Heart right ventricle (tissue), 16 donors: ENCODE results near the gene TMPRSS9. TPM values are rescaled to one million over a fixed set of nuclear protein-coding genes. Genes with fewer than 3 reads are reported as not detected.
A peak's percentile ranks its signal among the peaks of the same experiment; 100 is the strongest.
"Not testable (repeated sequence)": the region's sequence is repeated elsewhere in the genome, so short reads cannot be mapped to it uniquely, and the experiment has no call there.

Source experiments
- ATAC-seq, 8 donors: fragments of 200-7000 bp; cut with Tn5 transposase; one replicate each; pipeline ENCODE4 v1.9.1; 2020; ENCODE audit warnings: mild to moderate bottlenecking in 8 of 8, moderate library complexity in 8 of 8, moderate number of reproducible peaks in 1 of 8
- DNase-seq, 2 donors: peaks; one replicate each; pipeline ENCODE4 v3.0.0-alpha.2; 2020
- H3K27ac ChIP-seq, 10 donors: fragments of 200-600 bp; sonication (generic) in 2 of 10; one replicate each; pipeline versions ENCODE4 v1.5.0 to v1.8.0; 2020 to 2022; ENCODE audit warnings: mild to moderate bottlenecking in 3 of 10
- H3K27me3 ChIP-seq, 7 donors: fragments of 200-600 bp; one replicate each; pipeline ENCODE4 v1.8.0; 2021 to 2022; ENCODE audit warnings: mild to moderate bottlenecking in 2 of 7
- H3K36me3 ChIP-seq, 9 donors: fragments of 200-600 bp; sonication (generic) in 1 of 9; one replicate each; pipeline versions ENCODE4 v1.5.0 to v1.8.0; 2020 to 2022; ENCODE audit warnings: mild to moderate bottlenecking in 2 of 9
- H3K4me1 ChIP-seq, 9 donors: fragments of 200-600 bp; sonication (generic) in 1 of 9; one replicate each; pipeline versions ENCODE4 v1.5.0 to v1.8.0; 2020 to 2022; ENCODE audit warnings: mild to moderate bottlenecking in 4 of 9
- H3K4me3 ChIP-seq, 10 donors: fragments of 200-600 bp; sonication (generic) in 2 of 10; one replicate each; pipeline versions ENCODE4 v1.5.0 to v1.8.0; 2020 to 2022; ENCODE audit warnings: mild to moderate bottlenecking in 7 of 10, moderate library complexity in 2 of 10
- H3K9me3 ChIP-seq, 11 donors: fragments of 200-600 bp in 10 of 11; sonication (generic) in 2 of 11; one replicate each; pipeline versions ENCODE4 v1.5.0 to v1.8.0; 2013 to 2022; ENCODE audit warnings: mild to moderate bottlenecking in 2 of 11, control low read depth in 1 of 11, moderate library complexity in 1 of 11
- CTCF ChIP-seq, 9 donors: fragments of 200-600 bp; sonication (generic) in 2 of 9; IDR thresholded peaks; one replicate each; pipeline versions ENCODE4 v1.5.0 to v1.8.0; 2021 to 2022; ENCODE audit warnings: antibody characterized with exemption in 9 of 9, mild to moderate bottlenecking in 5 of 9, moderate library complexity in 1 of 9
- WGBS, 2 donors: extraction: QIAGEN DNeasy Blood & Tissue Kit; methylation state at CpG; one replicate each; pipeline ENCODE4 v1.1.7; 2013; ENCODE audit warnings: inconsistent platforms in 1 of 2; 5-methylcytosine and 5-hydroxymethylcytosine counted together
- intact Hi-C, 10 donors: fragments of 100-400 bp; cut with DNase I; formaldehyde crosslinking; loops; one replicate each; pipeline versions ENCODE4 v1.11.1 to v1.14.2; 2022
- polyA plus RNA-seq, 2 donors: library from polyadenylated mRNA; stranded (reverse); fragments of 200-250 nt; gene quantifications; one replicate each; pipeline ENCODE4 v1.2.3, GENCODE V29; 2013
- total RNA-seq, 10 donors: library from RNA; stranded (reverse); fragmentation: NEBNext Ultra II Directional in 3 of 10; extraction: Animal tissue kit (Norgen Biotek cat#: 25700) in 3 of 10; gene quantifications; one replicate each; pipeline versions ENCODE4 v1.2.1 to v1.2.4, GENCODE V29; 2021 to 2023
- donor health status: Arrhythmogenic right ventricular cardiomyopathy.
- donor health status: ischemic (EF 13 %, LVEDD 7.1; RV severe dilation, severe dysfunction).
- donor health status: healthy with polysubstance abuse.
- donor health status: DM: no; HTN: yes; CAD: no.
- donor health status: DM: no; HTN: no; CAD: no.
- donor health status: ischemic (EF 25% LVEDD 6.9; RV normal size, moderate dysfunction).
- donor health status: ischemic (EF 25% LVEDD 5.7; RV mildly dilated, moderate dysfunction).
- donor health status: healthy.
- donor health status: DM: yes; HTN: yes; CAD: no.
- donor health status: Ischemic cardiomyopathy.
- donor health status: ischemic (EF 35%, LVEDD 5.7; RV mildly dilated, moderate dysfunction).
- donor health status: nonischemic (EF 11% LVEDD 7.7; RV severe dilation, severe dysfunction).
- donor health status: DM: yes; HTN: yes; CAD: no.
- donor health status: PGD.
- donor health status: ischemic (EF 29% LVEDD 5.4; RV normal size, mild dysfunction).
- donor health status: nonischemic (EF 23%, LVEDD 6.1; RV moderate dilation, normal function).

Gene TMPRSS9
- total and polyA plus RNA-seq, 12 donors: 0.01 TPM; not detected in 11

- DNase-seq (peak; percentile 29 to 39), ATAC-seq (peak in 6 of 8 donors; percentile 3 to 50 (median 10))
- TF ChIP-seq CTCF (IDR thresholded peaks at IDR 0.05): no peak
- H3K9me3 ChIP-seq: no peaks in the 10 kb centered on the region
- 1% methylated on average over 53 to 62 of the region's 62 CpGs for WGBS, 2 donors
- intact Hi-C loops: no loop called here
- no peaks in the 10 kb centered on the region for H3K27me3 ChIP-seq
- H3K4me1 ChIP-seq: peaks cover 5 to 18% (median 15%) of the 10 kb centered on the region in 9 donors
- peak overlapping the region in 8 of 10 donors; percentile 41 to 78 (median 60) for H3K27ac ChIP-seq
- no peaks in the 10 kb centered on the region for H3K36me3 ChIP-seq
- peak overlapping the region; percentile 71 to 99 (median 91) for H3K4me3 ChIP-seq
Measured at GRCh38 chr19:2455851-2456570, 95.9 kb downstream of the TMPRSS9 start.

- H3K9me3 ChIP-seq: no peaks in the 10 kb centered on the region
- peak overlapping the region in 9 of 10 donors; percentile 39 to 98 (median 55) for H3K4me3 ChIP-seq
- DNase-seq (no peak), ATAC-seq (no peak)
- H3K27me3 ChIP-seq: no peaks in the 10 kb centered on the region
- TF ChIP-seq CTCF (IDR thresholded peaks at IDR 0.05): no peak
- H3K4me1 ChIP-seq: peaks cover 7 to 32% (median 27%) of the 10 kb centered on the region in 9 donors
- peak overlapping the region in 9 of 10 donors; percentile 65 to 83 (median 75) for H3K27ac ChIP-seq
- H3K36me3 ChIP-seq: no peaks in the 10 kb centered on the region
- intact Hi-C loops: no loop called here
- 87 to 90% methylated on average over 8 of the region's 8 CpGs for WGBS, 2 donors
Measured at GRCh38 chr19:2457394-2458037, 97.5 kb downstream of the TMPRSS9 start.

GRCh38 chr19:2458054-2458453, 98.0 kb downstream of the TMPRSS9 start:
- intact Hi-C loops: no loop called here
- WGBS, 2 donors: 94 to 97% methylated on average over 5 of the region's 5 CpGs
- Histone ChIP-seq H3K27ac (no peak overlapping the region), H3K27me3 (no peaks in the 10 kb centered on the region), H3K4me3 (no peak overlapping the region), H3K9me3 (no peaks in the 10 kb centered on the region), H3K4me1 (peaks cover 7 to 36% (median 32%) of the 10 kb centered on the region in 9 donors), H3K36me3 (no peaks in the 10 kb centered on the region)
- no peak for TF ChIP-seq CTCF (IDR thresholded peaks at IDR 0.05)
- DNase-seq: no peak
- ATAC-seq: no peak

GRCh38 chr19:2458776-2459175, 98.7 kb downstream of the TMPRSS9 start:
- H3K27me3 ChIP-seq: not testable (repeated sequence)
- WGBS, 2 donors: 89 to 94% methylated on average over 10 of the region's 10 CpGs

More at GRCh38 chr19:2458776-2459175, 98.7 kb downstream of the TMPRSS9 start:
- H3K4me1 ChIP-seq: peaks cover 7 to 38% (median 34%) of the 10 kb centered on the region in 9 donors
- H3K4me3 ChIP-seq, H3K27ac ChIP-seq, DNase-seq, intact Hi-C loops, H3K36me3 ChIP-seq, H3K9me3 ChIP-seq, ATAC-seq: not testable (repeated sequence)
